Measurements from ENCODE around the gene SGF29.
"Not testable (repeated sequence)": the region's sequence is repeated elsewhere in the genome, so short reads cannot be mapped to it uniquely, and the experiment has no call there.

Gene SGF29

DNA sequence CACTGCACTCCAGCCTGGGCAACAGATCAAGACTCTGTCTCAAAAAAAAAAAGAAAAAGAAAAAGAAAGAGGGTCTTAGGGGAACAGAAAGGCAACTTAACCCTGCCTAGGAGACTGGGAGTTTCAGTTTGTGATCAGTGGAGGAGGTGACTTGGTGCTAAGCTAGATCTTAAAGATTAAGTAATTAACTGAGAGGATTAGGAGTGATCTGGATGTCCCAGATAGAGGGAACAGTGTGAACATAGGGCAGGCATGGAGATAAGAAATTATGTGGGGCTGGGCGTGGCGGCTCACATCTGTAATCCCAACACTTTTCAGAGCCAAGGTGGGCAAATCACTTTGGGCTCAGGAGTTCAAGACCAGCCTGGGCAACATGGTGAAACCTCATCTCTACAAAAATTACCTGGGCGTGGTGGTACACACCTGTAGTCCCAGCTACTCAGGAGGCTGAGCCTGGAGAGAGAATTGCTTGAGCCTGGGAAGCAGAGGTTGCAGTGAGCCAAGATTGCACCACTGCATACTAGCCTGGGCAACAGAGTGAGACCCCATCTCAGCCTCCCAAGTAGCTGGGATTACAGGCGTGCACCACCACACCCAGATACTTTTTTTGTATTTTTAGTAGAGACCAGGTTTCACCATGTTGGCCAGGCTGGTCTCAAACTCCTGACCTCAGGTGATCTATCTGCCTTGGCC lies 12.7 kb downstream of the SGF29 start:
- DNase-seq (ENCODE audit: low read depth in 2 of 2): not testable (repeated sequence)

DNA sequence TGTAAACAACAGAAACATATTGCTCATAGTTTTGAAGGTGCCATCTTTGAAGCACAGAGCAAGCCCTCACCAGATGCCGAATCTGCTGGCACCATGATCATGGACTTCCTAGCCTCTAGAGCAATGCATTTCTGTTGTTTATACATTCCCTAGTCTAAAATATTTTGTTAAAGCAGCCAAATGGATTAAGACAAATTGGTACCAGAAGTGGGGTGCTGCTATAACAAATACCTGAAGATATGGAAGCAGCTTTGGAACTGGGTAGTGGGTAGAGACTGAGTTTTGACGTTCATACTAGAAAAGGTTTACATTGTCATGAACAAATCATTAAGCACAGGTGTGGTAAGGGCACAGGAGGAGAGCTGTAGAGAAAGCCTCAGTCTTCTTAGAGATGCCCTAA lies 13.6 kb downstream of the SGF29 start:
- no peak for DNase-seq (ENCODE audit: low read depth in 2 of 2)

DNA sequence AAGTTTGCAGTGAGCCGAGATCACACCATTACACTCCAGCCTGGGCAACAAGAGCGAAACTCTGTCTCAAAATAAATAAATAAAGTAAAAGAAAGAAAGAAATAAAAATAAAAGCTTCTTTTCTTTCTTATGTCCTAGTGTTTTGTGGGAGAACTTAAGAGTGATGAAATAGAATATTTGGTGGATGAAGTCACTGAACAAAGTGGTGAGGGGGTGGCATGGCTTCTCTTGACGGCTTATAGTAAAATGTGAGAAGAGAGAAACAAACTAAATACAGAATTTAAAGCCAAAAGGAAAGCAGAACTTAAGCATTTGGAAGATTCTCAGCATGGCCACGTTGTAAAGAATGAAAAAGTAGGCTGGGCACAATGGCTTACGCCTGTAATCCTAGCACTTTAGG lies 15.3 kb downstream of the SGF29 start:
- no peak for DNase-seq (ENCODE audit: low read depth in 2 of 2)

DNA sequence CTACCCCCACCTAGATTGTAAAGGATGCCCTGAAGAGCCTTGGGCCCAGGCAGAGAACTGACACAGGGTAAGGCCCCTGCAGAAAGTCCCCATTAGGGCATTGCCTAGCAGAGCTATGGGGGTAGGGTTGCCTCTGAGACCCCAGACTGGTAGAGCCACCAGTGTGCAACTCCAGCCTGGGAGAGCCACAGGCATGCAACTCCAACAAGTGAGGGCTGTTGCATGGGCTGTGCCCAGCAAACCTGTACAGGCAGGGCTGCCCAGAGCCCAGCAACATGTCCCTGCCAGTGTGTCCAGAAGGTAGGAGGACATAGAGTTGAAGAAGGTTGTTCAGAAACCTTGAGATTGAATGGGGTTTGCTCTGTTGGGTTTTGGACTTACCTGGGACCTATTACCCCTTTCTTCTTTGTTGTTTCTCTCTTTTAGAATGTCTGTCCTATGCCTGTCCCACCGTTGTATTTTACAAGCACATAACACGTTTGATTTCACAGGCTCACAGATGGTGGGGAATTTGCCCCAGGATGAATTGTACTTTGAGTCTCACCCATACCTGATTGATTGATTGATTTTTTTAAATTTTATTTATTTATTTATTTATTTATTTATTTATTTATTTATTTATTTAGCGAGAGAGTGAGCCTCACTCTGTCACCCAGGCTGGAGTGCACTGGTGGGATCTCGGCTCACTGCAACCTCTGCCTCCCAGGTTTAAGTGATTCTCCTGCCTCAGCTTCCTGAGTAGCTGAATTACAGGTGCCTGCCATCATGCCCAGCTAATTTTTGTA lies 16.4 kb downstream of the SGF29 start:
- DNase-seq (ENCODE audit: low read depth in 2 of 2): no peak

DNA sequence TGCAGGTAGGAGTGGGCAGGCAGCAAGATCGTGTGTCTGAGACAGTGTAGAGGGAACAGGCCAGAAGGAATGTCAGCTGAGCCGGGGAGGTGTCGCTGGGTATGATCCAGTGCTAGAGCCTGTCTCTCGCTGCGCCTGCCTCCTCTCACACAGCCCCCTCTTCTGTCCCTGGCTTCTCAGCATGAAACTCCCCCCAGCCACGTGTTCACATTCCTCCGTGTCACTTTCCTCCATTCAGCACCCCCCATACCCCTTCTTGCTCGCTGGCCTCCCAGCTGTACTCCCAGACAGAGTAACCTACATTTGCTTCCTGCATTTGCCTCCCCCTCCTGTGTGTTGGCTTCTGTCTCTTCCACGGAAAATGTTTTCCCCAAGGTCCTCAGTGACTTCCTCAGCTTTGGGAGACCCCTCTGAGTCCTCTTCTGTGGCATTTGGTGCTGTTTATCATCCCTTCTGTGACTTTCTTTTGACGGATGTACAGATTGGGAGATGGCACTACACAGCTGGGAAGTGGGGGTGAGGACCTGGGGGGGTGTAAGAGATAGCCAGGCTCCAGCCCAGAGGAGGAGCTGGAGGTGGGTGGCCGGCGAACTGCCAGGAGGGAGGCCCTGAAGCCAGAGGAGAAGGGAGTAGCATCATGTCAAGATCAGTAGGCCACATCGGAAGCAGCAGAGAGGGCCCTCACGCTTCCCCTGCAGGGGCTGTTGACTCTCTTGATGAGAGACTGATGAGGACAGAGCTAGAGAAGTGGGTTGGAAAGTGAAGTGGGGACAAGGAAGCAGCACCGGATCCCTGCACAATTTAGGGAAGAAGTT lies 19.2 kb downstream of the SGF29 start:
- no peak for DNase-seq (ENCODE audit: low read depth in 2 of 2)

DNA sequence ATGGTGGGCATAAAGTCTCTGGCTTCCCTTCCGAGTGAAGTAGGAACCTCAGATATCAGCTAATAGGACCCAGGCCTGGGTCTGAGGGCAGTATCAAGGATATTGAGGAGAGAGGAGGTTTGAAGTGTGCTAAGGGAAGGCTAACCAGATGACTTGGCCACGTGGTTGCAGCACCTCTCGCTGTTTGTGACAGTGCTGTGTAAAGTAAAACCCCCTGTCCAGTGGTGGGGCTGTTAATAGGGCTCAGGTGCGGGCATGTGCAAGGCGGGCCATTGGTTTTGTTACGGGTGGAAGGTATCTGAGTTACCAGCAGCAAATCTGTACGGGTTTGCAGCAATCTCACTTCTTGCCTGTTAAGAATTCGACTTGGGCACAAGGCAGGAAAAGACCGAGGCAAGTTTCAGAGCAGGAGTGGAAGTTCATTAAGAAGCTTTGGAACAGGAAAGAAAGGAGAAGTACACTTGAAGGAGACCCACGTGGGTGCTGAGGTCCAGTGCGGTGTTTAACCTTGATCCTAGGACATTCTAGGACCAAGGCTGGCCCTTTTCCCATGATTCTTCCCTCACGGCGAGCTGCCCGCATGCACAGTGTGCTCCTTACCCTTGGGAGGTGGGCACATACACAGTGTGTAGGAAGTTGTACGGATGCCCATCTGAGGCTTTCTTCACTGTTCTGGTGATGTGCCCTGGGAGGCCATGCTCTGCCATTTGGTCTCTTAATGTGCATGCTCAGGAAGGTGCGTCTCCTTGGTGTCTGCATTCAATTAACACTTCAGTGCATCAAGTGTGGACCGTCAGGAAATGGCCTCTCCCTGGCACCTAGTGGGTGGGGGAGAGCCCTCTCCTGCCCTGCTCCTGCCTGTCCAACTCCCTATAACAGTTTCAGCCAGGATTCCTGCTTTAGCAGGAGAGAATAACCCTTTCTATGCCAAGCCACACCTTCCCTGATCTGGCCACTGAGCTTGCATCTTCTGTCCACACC lies 20.3 kb downstream of the SGF29 start:
- no peak for DNase-seq (ENCODE audit: low read depth in 2 of 2)

DNA sequence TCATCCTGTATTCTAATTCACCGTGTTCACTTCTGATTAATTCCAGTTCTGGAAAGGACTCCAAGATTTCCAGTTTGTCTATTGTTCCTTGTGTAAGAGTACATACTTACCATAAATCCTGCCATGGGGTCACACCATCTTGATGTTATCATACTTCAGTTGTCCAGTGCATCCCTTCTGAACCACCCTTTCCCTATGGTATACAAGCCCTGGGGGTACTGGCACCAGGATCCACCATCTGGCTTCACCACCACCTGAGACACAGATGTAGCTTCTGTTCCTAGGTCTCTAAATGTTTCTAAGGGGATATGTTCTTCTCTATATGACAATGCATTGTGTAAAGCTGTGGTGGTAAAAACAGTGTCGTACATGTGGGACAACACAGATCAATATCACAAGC lies 21.2 kb downstream of the SGF29 start:
- DNase-seq (ENCODE audit: low read depth in 2 of 2): no peak

DNA sequence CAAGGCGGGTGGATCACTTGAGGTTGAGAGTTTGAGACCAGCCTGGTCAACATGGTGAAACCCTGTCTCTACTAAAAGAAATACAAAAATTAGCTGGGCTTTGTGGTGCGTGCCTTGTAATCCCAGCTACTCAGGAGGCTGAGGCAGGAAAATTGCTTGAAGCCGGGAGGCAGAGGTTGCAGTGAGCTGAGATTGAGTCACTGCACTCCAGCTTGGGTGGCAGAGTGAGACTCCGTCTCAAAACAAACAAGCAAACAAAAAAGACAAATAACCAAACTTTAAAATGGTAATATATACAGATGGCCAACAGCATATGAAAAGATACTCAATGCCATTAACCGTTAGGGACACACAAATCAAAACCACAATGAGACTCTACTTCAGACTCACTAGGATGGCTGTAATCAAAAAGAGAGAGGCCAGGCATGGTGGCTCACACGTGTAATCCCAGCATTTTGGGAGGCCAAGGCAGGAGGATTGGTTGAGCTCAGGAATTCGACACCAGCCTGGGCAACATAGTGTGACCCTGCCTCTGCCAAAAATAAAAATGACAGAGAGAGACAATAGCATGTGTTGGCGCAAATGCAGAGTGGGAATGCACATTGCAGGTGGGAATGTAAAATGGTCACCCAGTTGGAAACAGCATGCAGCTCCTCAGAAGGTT lies 21.9 kb downstream of the SGF29 start:
- no peak for DNase-seq (ENCODE audit: low read depth in 2 of 2)

DNA sequence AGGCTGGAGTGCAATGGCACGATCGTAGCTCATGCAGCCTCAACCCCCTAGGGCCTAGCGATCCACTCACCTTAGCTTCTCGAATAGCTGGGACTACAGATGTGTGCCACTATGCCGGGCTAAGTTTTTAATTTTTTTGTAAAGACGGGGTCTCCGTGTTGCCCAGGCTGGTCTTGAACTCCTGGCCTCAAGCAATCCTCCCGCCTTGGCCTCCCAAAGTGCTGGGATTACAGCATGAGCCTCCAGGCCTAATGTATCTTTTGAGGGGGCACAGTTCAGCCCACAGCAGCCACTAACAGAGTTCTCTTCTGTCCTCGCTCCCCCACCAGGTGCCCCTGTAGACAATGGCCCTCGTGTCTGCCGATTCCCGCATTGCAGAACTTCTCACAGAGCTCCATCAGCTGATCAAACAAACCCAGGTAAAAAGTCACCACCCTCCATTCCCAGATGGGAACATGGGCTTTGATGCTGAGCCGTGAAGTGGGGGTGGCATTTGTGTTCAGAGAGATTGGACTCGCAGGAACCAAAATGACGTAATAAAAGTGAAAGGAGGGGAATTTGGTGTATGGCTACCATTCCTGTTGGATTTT lies 27.1 kb downstream of the SGF29 start:
- DNase-seq (ENCODE audit: low read depth in 2 of 2): no peak

DNA sequence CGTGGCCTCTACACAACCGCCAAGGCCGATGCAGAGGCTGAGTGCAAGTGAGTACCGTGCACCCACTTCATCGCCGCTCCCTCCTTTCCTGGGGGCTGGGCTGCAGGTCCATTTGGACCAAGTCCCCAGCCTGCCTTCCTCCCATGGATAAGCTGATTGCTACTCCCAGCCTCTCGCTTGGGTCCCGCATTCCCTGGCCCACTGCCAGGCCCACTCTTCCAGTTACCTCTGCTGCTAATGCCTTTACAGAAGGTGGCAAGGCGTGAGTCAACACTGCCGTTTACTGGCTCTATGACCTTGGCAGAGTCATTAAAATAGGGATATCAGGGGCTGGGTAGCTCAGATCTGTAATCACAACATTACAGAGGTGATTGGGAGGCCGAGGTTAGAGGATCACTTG lies 32.0 kb downstream of the SGF29 start:
- no peak for DNase-seq (ENCODE audit: low read depth in 2 of 2)

DNA sequence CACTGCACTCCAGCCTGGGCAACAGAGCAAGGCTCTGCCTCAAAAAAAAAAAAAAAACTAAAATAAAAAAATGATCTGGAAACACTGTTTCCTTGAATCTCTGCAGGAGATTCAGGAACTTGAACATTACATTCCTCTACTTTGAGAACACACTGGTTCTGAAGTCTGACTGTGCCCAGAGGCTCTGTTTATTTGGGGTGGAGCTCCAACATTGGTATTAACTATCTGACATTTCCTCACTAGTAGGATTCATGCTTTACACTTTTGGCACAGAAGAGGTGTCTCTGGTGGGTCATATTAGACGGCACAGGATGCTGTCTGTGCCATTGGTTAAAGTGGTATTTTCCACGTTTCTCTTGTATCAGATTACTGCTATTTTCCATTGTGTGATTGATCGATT lies 32.7 kb downstream of the SGF29 start:
- DNase-seq (ENCODE audit: low read depth in 2 of 2): no peak

DNA sequence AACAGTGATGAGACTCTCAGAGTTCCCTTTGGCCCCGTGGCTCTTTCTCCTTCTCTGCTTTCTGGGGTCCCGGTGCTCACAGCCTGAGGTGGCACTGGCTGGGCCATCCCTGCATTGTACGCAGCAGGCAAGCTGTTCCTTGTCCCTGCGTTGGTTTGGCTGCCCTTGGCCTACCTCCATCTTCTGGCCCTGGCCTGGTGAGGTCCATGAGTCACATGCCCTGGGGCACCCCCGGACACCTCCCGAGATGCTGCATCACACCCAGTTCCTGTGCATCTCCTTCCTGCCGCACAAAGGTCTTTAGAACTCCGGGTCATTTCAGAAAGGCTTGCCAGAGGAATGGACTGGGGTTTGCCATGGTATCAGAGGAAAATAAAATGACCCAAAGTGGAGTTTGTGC lies 33.7 kb downstream of the SGF29 start:
- DNase-seq (ENCODE audit: low read depth in 2 of 2): no peak

DNA sequence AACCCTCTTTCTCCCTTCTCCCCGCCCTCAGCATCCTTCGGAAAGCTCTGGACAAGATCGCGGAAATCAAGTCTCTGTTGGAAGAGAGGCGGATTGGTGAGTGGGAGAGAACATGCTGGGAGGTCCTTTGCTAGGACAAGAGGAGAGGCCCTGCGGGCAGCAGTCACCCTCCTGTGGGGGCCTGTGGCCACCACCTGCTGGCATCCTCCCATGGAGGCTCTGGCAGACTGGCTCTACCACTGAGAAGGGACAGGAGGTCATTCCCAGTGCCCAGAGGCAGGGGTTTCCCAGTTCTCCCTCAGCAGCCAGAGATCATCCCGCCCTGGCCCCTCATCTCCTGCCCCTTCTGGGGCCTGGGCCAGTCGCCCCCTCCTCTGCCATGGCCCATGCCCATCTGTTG lies 35.3 kb downstream of the SGF29 start:
- DNase-seq (ENCODE audit: low read depth in 2 of 2): no peak

DNA sequence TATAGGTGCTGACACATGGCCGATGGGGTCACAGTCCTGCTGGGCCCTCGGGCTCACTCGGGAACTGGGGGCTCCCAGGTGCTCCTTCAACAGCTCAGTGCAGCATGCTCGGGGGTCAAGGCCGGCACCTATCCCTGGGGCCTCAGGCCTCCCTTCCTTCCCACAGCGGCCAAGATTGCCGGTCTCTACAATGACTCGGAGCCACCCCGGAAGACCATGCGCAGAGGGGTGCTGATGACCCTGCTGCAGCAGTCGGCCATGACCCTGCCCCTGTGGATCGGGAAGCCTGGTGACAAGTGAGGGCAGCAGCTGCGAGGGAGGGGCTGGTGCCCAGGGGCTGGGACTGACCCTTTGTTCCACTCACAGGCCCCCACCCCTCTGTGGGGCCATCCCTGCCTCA lies 36.2 kb downstream of the SGF29 start:
- no peak for DNase-seq (ENCODE audit: low read depth in 2 of 2)

DNA sequence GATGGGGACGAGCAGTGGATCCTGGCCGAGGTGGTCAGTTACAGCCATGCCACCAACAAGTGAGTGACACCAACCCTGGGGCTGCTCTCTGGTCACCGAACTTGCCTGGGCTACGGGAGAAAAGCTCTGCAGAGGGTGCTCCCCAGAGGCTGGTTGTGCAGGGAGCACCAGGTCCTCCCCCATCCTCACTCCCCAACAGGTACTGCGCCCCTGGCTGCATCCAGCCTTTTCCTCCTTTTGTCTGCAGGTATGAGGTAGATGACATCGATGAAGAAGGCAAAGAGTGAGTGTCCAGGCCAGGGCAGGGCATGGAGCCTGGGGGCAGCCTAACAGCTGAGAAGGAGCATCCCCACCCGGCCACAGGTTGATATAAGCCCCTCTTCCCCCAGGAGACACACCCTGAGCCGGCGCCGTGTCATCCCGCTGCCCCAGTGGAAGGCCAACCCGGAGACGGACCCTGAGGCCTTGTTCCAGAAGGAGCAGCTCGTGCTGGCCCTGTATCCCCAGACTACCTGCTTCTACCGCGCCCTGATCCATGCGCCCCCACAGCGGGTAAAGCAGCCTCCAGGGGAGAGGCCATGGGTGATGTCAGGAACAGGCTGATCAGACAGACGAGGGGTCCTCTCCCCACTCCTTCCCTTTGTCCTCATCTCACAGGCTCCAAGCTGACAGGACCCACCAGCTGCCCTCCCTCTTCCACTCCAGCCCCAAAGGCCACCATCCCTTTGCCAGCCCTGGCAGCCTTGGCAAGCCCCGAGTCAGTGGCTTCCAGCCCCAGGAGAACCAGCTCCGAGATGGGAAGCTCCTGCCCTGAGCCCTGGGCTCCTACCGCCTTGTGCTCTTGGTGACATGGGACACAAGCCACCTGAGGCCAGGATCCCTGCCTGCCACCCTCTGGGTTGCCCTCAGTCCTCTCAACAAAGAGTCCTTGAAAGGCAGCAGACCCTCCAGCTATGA lies 36.9 kb downstream of the SGF29 start:
- no peak for DNase-seq (ENCODE audit: low read depth in 2 of 2)

DNA sequence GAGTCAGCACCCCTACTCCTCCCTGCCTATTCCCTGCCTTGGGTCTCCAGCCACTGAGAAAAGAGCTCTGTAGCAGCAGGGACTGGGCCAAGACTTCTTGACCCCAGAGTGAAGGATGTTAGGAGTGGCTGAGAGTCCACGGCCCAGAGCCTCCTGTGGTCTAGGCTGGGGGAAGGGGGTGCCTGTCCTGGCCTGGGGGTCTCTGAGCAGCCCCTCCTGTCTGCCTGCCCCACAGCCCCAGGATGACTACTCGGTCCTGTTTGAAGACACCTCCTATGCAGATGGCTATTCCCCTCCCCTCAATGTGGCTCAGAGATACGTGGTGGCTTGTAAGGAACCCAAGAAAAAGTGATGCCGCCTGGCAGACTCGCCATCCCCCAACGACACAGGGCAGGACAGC lies 37.6 kb downstream of the SGF29 start:
- no peak for DNase-seq (ENCODE audit: low read depth in 2 of 2)

DNA sequence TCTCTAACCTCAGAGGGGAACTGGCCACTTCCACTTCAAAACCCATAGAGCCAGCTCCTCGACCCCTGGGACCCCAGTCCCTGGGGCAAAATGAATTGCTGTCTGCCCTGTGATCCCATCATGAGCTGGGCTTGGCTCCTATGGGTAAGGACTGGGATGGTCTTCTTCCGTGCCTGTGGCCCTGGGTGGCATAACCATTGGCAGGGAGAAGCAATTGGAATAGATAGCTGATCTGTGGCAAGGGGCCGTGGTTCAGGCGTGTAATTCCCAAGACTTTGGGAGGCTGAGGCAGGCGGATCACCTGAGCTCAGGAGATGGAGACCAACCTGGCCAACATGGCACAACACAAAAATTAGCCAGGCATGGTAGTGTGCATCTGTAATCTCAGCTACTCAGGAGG lies 38.8 kb downstream of the SGF29 start:
- no peak for DNase-seq (ENCODE audit: low read depth in 2 of 2)

DNA sequence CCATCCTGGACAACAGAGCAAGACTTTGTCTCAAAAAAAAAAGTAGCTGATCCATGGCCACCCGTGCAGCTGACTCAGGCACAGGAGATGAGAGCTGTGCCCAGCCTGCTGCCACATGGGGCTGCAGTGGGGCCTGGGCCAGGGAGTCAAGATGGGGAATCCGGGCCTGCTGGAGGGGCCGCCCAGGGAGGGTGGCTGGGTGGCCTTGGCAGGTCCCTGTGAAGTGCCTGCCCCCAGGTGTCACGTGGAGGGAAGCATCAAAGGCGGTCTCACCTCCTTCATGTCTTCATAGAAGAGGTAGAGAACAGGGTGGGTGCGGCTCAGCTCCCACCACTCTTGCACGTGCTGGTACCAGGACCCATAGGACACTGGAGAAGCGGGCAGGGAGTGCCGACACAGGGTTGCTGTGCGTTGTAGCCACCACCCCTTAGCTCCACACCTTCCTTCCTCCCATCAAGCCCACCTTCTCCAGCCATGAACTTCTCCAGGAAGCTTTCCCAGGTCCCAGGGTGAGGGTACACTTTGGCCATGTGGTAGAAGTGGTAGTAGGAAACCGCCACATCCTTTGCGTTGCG lies 39.3 kb downstream of the SGF29 start:
- DNase-seq (ENCODE audit: low read depth in 2 of 2): no peak

DNA sequence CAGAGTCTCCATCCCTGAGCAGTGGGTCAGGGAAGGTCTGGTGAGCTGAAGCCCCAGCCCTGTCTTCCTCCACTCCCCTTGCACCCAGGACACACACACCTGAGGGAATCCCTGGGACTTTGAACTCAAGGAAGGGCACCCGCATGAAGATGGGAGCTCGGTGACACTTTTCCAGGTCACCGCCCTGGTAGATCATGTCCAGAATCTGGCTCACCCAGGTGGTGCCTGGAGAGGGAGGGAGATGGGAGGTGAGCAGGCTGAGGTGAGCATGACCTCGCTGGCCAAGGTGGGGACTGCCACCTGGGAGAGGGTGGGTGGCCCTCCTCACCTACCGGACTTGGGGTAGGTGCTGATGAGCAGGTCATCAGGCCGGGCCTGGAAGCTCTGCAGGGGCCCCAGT lies 41.7 kb downstream of the SGF29 start:
- not testable (repeated sequence) for DNase-seq (ENCODE audit: low read depth in 2 of 2)

Data from stimulated activated CD8-positive, alpha-beta memory T cell treated with anti-CD3 and anti-CD28 coated beads, Interleukin-15, amount 100 ng/mL, for 48 hours (primary cell).